Measurements from ENCODE around the gene PRAMEF8.
"Not testable (repeated sequence)": the region's sequence is repeated elsewhere in the genome, so short reads cannot be mapped to it uniquely, and the experiment has no call there.

PRAMEF8 gene

DNA sequence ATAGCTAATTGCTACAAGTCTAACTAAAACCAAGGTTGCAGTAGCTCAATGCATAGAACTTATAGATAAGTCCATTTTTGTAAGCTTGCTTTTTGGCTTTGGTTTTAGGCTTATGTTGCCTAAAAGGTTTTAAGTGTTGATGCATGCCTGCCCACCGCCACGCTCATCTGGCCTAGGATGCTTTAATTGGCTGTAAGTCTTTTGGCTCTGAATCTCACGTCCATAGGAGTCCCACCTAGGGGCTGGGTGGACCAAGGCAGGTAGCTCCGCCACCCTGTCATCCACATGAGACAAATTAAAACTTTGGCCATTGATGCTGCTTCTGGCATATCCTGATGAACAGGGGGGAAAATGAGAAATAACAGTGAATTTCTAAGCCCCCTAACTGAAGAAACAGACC, 47.4 kb downstream of the PRAMEF8 start:
- in situ Hi-C loops (cut with MboI; ENCODE audit: low pct_unique_long_range_greater_than_20kb, low sequenced_read_pairs, unreplicated experiment), result loop anchor here (25.0 kb wide), 2 partner anchors 675 to 925 kb away; no protein-coding TSS in a partner anchor
- DNase-seq (ENCODE audit: low spot score), result not testable (repeated sequence)

DNA sequence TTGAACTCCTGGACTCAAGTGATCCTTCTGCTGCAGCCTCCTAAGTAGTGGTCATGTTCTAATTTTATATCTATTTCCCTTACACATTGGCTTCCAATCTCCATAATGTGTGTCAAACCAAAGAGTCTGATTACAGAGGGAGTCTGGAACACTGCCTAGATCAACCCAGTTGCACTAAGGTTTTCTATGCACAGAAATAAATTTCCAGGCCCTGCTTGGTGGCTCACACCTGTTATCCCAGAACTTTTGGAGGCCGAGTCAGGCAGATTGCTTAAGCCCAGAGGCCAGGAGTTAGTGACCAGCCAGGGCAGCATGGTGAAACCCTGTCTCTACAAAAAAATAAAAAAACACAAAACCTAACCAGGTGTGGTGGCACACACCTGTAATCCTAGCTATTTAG, 50.9 kb downstream of the PRAMEF8 start:
- not testable (repeated sequence) for DNase-seq (ENCODE audit: low spot score)
- in situ Hi-C loops (cut with MboI; ENCODE audit: low pct_unique_long_range_greater_than_20kb, low sequenced_read_pairs, unreplicated experiment), result loop anchor here (25.0 kb wide), 2 partner anchors 672 to 922 kb away; no protein-coding TSS in a partner anchor

DNA sequence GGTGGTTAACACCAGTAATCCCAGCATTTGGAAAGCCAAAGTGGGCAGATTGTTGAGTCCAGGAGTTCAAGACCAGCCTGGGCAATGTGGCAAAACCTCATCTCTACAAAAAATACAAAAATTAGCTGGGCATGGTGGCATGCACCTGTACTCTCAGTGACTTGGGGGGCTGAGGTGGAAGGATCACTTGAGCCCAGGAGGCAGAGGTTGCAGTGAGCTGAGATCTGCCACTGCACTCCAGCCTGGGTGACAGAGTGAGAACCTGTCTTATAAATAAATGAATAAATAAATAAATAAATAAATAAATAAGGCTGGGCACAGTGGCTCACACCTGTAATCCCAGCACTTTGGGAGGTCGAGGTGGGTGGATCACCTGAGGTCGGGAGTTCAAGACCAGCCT, 52.9 kb downstream of the PRAMEF8 start:
- not testable (repeated sequence) for DNase-seq (ENCODE audit: low spot score)
- in situ Hi-C loops (cut with MboI; ENCODE audit: low pct_unique_long_range_greater_than_20kb, low sequenced_read_pairs, unreplicated experiment), result loop anchor here (25.0 kb wide), 2 partner anchors 670 to 920 kb away; no protein-coding TSS in a partner anchor

Data from GM13977 (cell line).